Activated CD4-positive, alpha-beta T cell treated with anti-CD3 and anti-CD28 coated beads, Interleukin-2, amount 10 ng/mL, durations not matched to agents 24 days and 14 days (primary cell): ENCODE measurements around the gene ZNF17. TPM values are rescaled to one million over a fixed set of nuclear protein-coding genes. Genes with fewer than 3 reads are reported as not detected.
A peak's percentile ranks its signal among the peaks of the same experiment; 100 is the strongest.

Source experiments
- DNase-seq: peaks from one replicate; pipeline ENCODE4 v3.0.0; 2022
- H3K27ac Mint-ChIP-seq: one replicate; pipeline ENCODE4 v1.8.0; 2022; ENCODE audit warnings: mild to moderate bottlenecking, mixed read lengths
- H3K27me3 Mint-ChIP-seq: one replicate; pipeline ENCODE4 v1.8.0; 2022; ENCODE audit warnings: mixed read lengths
- H3K36me3 Mint-ChIP-seq: one replicate; pipeline ENCODE4 v1.8.0; 2022; ENCODE audit warnings: low read depth, mild to moderate bottlenecking, mixed read lengths
- H3K4me1 Mint-ChIP-seq: one replicate; pipeline ENCODE4 v1.8.0; 2021; ENCODE audit warnings: mixed read lengths
- H3K4me3 Mint-ChIP-seq: one replicate; pipeline ENCODE4 v1.8.0; 2022; ENCODE audit warnings: mild to moderate bottlenecking, moderate library complexity, mixed read lengths
- H3K9me3 Mint-ChIP-seq: one replicate; pipeline ENCODE4 v1.8.0; 2021; ENCODE audit warnings: mixed read lengths
- intact Hi-C: fragments of 100-400 bp; cut with micrococcal nuclease; formaldehyde crosslinking; loops from one replicate; pipeline ENCODE4 v1.15.1; 2023
- total RNA-seq: library from RNA; stranded (reverse); gene quantifications from 2 replicates; pipeline ENCODE4 v1.2.3, GENCODE V29; 2022

The ZNF17 gene
- total RNA-seq, 1 donor from 2014 or later = 7.4 TPM

DNA sequence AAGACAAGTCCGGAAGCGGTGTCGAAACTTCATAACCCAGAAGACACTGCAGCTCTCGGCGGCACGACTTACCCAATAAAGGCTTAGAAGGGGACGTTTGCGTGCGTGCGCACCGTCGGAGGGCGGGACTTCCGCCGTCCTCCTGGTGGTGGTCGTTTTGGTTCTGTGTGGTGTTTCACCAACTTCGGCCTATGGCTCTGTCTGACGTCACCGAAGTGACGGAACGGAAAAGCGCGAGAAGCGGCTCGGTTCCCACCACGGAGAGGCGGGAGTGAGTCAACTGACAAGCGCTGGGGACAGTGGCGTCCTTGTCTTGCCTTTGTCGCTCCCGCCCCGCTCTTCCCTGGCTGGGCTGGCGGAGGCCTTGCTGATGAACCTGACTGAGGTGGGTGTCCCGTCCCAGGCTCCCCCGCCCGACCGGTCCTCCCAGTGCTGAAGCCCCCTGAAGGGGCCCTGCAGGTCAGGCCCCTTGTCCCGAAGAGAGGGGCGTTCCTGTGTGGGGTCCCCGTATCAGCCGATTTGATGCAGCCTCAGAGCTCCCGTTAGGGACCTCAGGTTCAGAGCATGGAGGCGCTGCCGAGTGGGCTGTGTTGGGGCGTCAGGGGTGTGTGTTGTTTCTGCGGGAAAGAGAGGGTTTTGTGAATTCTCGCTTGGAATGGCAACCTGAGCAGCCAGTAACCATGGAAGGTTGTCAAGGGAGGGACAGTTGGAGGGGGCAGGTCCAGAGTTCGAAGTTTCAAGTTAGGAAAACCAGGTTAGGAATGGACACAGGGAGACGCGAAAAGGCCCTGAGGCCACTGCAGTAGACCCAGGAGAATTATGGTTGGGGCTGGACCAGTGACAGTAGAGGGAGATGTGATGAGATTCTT, 21.0 kb upstream of the ZNF17 start, which contains the start of gene ZNF548:
Gene ZNF548, plus strand, starts transcription at position 125 of the 869 bp plus-strand sequence. Its CDS starts 246 bp downstream, at position 371.
- Mint-ChIP-seq H3K4me3 (peak within 1 kb of the TSS; percentile 87), H3K4me1 (peaks cover 23% of the 10 kb centered on the region), H3K9me3 (peaks cover 40% of the 10 kb centered on the region), H3K36me3 (peaks cover 45% of the 10 kb centered on the region), H3K27me3 (no peaks in the 10 kb centered on the region), H3K27ac (peak within 1 kb of the TSS; percentile 96)
- peak; percentile 98 for DNase-seq
- intact Hi-C loops = loop anchor here (1.0 to 5.0 kb wide), 11 partner anchors 21 to 243 kb away; partner anchors contain the start of genes TRAPPC2B, ZNF17, ZNF211 and ZNF304

DNA sequence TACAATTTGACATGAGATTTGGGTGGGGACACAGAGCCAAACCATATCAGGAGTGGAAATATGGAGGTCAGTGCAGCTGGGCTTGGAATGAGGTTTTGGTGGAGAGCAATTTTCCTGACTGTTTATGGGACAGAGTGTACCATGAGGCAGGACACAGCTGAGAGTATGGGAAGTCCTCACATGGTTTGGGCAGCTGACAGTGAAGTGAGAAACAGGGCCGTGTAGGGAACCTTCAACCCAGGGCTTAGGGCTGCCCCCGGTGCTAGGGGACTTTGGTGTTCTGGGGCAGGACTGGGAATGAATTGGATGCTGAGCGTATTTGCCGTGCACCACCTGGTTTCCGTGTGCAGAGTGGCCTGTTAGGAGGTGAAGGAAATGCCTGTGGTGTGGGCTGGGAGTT, 15.3 kb upstream of the ZNF17 start:
- intact Hi-C loops = no loop called here
- Mint-ChIP-seq H3K4me3 (no peak overlapping the region), H3K27me3 (no peaks in the 10 kb centered on the region), H3K9me3 (peaks cover 62% of the 10 kb centered on the region), H3K36me3 (peaks cover 89% of the 10 kb centered on the region), H3K27ac (no peak overlapping the region), H3K4me1 (peaks cover 9% of the 10 kb centered on the region)
- no peak for DNase-seq

DNA sequence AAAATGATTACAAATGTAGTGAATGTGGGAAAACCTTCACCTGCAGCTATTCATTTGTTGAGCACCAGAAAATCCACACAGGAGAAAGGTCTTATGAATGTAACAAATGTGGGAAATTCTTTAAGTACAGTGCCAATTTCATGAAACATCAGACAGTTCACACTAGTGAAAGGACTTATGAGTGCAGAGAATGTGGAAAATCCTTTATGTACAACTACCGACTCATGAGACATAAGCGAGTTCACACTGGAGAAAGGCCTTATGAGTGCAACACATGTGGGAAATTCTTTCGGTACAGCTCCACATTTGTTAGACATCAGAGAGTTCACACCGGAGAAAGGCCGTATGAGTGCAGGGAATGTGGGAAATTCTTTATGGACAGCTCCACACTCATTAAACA, 12.1 kb upstream of the ZNF17 start:
- Mint-ChIP-seq H3K4me3 (no peak overlapping the region), H3K9me3 (peaks cover 68% of the 10 kb centered on the region), H3K36me3 (peaks cover 74% of the 10 kb centered on the region), H3K4me1 (peaks cover 2% of the 10 kb centered on the region), H3K27ac (no peak overlapping the region), H3K27me3 (no peaks in the 10 kb centered on the region)
- no peak for DNase-seq
- intact Hi-C loops = no loop called here

DNA sequence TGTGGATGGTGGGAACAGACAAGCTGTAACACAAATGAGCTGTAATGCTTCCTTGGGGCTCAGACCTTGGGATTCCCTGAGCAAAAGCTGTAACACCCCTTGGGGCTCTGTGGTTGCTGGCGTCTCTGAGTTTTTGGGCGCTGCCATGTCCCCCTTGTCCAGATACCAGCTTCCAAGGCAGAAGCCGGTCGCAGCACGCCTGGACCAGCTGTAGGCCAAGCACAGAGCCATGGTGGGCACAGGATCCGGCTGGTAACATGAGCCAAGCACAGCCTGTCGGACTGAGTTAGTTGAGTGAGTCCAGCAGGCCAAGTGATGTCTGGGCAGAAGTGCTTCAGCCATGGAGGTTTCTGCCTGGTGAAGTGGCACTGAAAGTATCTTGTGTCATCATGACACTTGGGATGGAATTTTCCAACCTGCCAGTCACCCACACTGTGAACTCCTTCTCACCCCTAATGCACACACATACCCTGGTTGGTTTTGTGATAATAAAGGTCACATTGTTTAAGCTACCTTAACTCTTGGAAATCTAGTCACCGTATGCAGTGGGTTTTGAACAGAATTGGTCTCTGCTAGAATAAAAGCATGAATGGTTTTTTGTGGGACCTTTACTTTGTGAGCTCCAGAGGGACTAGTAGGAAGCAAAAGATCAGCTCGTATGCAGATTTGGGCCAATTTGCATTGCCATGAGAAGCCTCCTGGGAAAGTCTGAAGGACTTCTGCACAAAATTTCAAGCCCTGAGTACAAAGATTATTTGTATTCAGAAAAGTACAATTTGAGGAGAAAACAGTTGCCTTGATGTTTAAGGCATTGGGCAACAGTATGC, 7.0 kb upstream of the ZNF17 start:
- H3K36me3 Mint-ChIP-seq = peaks cover 23% of the 10 kb centered on the region
- H3K27ac Mint-ChIP-seq = no peak overlapping the region
- DNase-seq = no peak
- no peak overlapping the region for H3K4me3 Mint-ChIP-seq
- peaks cover 22% of the 10 kb centered on the region for H3K9me3 Mint-ChIP-seq
- no peaks in the 10 kb centered on the region for H3K27me3 Mint-ChIP-seq
- intact Hi-C loops = no loop called here
- H3K4me1 Mint-ChIP-seq = no peaks in the 10 kb centered on the region

DNA sequence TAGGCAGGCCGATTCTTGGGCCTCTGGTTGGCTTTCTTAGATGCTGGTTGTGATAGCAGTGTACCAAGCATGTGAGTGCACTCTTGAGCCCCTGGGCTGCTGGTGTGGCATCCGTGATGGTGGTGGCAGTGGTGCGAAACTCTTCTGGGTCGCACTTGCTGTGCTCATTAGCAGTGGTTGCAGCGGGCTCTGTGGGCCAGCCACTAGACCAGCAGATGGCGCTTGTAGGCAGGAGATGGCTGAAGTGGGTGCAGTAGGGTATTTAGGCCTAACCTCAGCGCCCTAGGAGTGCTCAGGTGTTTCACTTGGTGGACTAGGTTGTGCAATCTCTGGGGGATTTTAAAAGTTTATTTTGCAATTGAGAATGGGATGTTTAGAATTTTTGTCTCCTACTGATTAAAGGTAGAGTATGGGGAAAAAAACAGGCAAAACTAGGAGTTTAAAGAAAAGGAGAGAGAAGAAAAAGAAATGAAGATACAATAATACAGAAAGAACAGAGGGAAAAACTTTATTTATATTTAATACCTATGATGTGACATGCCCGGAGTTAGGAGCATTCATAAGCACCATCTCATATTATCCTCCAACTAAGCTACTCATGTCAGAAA, 4.3 kb upstream of the ZNF17 start:
- peaks cover 11% of the 10 kb centered on the region for H3K9me3 Mint-ChIP-seq

DNA sequence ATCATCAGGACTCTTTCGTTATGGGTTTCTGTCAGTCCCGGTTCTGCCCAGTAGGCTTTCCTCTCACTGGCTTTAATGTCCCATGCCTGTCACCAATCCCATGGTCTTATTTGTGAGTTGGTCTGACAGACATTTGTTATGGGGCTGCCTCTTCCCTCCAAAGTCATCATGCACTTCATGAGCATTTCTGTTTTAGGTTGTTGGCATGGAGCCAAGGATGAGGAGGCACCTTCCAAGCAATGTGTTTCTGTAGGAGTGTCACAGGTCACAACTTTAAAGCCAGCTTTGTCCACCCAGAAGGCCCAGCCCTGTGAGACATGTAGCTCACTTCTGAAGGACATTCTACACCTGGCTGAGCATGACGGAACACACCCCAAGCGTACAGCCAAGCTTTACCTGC, 8.5 kb downstream of the ZNF17 start:
- intact Hi-C loops = loop anchor here (10.0 kb wide), 1 partner anchor 135 kb away; the partner anchor contains the start of gene ZNF460
- Mint-ChIP-seq H3K27ac (no peak overlapping the region), H3K27me3 (no peaks in the 10 kb centered on the region), H3K4me3 (no peak overlapping the region), H3K9me3 (peaks cover 30% of the 10 kb centered on the region), H3K36me3 (peaks cover 72% of the 10 kb centered on the region), H3K4me1 (no peaks in the 10 kb centered on the region)
- DNase-seq = no peak

More for the DNA sequence above, 4.3 kb upstream of the ZNF17 start:
- H3K36me3 Mint-ChIP-seq = peaks cover 7% of the 10 kb centered on the region
- DNase-seq = peak; percentile 88
- no peak overlapping the region for H3K4me3 Mint-ChIP-seq
- H3K27me3 Mint-ChIP-seq = no peaks in the 10 kb centered on the region
- H3K4me1 Mint-ChIP-seq = peaks cover 7% of the 10 kb centered on the region
- H3K27ac Mint-ChIP-seq = no peak overlapping the region
- intact Hi-C loops = loop anchor here (1.0 kb wide), 2 partner anchors 29 to 749 kb away; partner anchors contain the start of gene ZNF749

DNA sequence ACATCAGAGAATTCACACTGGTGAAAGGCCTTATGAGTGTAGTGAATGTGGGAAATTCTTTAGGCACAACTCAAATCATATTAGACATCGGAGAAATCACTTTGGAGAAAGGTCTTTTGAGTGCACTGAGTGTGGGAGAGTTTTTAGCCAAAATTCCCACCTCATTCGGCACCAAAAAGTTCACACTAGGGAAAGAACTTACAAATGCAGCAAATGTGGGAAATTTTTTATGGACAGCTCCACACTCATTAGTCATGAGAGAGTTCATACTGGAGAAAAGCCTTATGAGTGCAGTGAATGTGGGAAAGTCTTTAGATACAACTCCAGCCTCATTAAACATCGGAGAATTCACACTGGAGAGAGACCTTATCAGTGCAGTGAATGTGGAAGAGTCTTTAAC, 10.1 kb downstream of the ZNF17 start:
- DNase-seq = no peak
- no peaks in the 10 kb centered on the region for H3K27me3 Mint-ChIP-seq
- no peaks in the 10 kb centered on the region for H3K4me1 Mint-ChIP-seq
- peaks cover 59% of the 10 kb centered on the region for H3K36me3 Mint-ChIP-seq
- H3K27ac Mint-ChIP-seq = no peak overlapping the region
- H3K4me3 Mint-ChIP-seq = no peak overlapping the region
- intact Hi-C loops = no loop called here
- H3K9me3 Mint-ChIP-seq = peaks cover 19% of the 10 kb centered on the region

DNA sequence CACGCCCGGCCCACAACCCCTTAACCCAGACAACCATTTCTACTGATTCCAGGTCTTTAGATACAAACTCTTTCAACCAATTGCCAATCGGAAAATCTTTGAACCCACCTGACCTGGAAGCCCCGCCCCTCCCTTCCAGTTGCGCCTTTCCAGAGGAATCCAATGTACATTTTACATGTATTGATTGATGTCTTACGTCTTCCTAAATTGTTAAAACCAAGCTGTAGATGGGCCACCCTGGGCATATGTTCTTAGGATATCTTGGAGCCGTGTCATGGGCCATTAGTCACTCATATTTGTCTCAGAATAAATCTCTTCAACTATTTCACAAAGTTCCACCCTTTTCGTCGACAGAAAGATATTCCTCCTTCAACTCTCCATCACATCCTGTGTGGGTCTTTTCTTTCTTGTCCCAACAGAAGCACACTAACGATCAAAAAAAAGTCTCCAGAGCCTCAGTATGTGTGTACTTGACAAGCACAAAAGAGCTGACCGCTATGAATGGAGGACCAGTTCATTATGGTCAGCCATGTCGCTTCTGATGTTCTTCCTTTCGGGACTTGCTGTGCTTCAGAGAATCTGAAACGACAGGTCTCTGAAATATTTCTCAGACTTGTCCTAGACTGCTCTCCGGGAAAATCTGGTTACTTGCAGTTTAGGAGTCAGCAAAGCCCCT, 23.6 kb downstream of the ZNF17 start:
- Mint-ChIP-seq H3K27me3 (peaks cover 2% of the 10 kb centered on the region), H3K4me3 (peak overlapping the region; percentile 95), H3K9me3 (peaks cover 29% of the 10 kb centered on the region), H3K27ac (peak overlapping the region; percentile 95), H3K36me3 (peaks cover 40% of the 10 kb centered on the region), H3K4me1 (peaks cover 19% of the 10 kb centered on the region)
- intact Hi-C loops = loop anchor here (1.0 to 2.0 kb wide), 10 partner anchors 23 to 568 kb away; partner anchors contain the start of genes TRAPPC2B, ZNF134, ZNF17 and ZNF264
- peak; percentile 58 for DNase-seq

DNA sequence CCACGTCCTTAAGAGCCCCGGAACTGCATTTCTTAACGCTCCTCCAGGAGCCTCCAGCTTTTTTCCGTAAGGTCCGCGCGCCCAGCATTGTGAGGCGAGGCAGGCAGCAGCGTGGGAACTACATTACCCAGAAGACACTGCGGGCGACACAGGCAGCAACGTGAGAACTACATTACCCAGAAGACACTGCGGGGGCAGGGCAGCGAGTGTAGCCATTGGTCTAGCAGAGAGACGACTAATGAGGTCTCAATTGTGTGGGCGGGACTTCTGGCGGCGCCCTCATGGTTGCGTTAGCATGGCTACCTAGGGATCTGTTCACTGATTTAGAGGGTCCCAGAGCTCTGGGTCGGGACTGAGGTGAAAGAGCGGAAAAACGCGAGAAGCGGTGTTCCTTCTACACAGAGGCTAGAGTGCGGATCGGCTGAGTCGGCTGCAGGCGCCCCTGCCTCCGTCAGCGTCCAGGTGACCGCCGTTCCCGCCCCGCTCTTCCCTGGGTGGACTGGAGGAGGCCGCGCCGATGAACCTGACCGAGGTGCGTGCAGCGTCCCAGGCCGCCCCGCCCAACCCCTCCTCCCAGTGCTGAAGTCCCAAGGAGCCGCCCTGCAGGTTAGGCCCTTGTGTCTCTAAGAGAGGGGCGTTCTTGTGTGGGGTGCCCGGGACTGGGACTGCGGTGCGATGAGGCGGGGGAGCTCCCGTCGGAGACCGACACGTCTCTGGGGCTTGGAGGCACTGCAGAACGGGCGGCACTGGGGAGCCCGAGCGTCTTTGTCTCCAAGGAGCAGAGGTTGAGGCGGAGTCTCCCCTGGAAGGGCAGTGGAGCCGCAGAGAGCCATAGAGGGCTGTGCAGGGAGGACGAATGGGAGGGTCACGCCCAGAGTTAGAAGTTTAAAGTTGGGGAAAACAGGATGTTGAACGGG, 24.4 kb downstream of the ZNF17 start, which contains the start of gene ZNF749:
Gene ZNF749, plus strand, starts transcription at position 264 of the 917 bp plus-strand sequence. Its CDS starts 254 bp downstream, at position 518.
- intact Hi-C loops = loop anchor here (1.0 to 2.0 kb wide), 10 partner anchors 24 to 567 kb away; partner anchors contain the start of genes TRAPPC2B, ZNF134, ZNF17 and ZNF264
- Mint-ChIP-seq H3K4me3 (peak within 1 kb of the TSS; percentile 95), H3K9me3 (peaks cover 37% of the 10 kb centered on the region), H3K36me3 (peaks cover 48% of the 10 kb centered on the region), H3K4me1 (peaks cover 19% of the 10 kb centered on the region), H3K27me3 (peaks cover 2% of the 10 kb centered on the region), H3K27ac (peak within 1 kb of the TSS; percentile 95)
- DNase-seq = peak; percentile 99

DNA sequence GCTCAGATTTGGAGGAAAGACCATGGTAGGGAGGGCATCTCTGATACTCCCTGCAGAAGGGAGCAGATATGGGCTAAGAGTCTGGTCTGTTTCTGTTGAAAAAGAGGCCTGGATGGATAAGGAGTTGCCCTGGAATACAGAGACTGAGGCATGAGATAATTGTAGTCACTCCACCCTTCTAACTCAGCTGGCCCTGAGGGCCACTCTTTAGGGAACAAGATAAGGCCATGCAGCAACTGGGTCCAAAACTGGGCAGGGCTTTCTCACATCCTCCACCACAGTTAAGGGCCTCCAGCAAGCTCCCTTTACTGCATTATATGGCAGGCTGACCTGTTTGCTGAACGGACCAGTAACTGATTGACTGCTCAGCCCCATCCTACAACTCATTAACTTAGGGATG, 25.5 kb downstream of the ZNF17 start:
- Mint-ChIP-seq H3K9me3 (peaks cover 39% of the 10 kb centered on the region), H3K27me3 (peaks cover 2% of the 10 kb centered on the region), H3K4me1 (peaks cover 19% of the 10 kb centered on the region), H3K27ac (peak overlapping the region; percentile 95), H3K36me3 (peaks cover 55% of the 10 kb centered on the region), H3K4me3 (peak overlapping the region; percentile 95)
- intact Hi-C loops = no loop called here
- DNase-seq = no peak

DNA sequence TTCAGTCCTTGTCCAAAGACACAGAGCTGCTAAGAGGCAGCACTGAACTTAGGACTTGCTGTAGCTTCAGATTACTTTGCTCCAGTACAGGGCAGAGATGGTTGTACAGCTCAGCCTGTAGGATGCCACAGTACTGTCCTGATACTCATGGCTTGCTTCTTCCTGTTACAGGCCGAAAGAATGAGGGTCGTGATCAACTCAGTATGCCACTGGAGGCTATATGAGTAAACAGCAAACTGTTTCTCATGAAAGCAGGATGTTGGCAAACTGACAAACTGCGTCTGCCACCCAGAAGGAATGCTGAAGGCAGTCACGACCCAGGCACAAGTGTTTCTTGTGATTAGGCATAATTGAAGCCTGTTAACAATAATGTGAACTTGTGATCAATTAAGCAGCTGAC, 27.0 kb downstream of the ZNF17 start:
- intact Hi-C loops = no loop called here
- Mint-ChIP-seq H3K9me3 (peaks cover 52% of the 10 kb centered on the region), H3K4me1 (peaks cover 19% of the 10 kb centered on the region), H3K27me3 (peaks cover 2% of the 10 kb centered on the region), H3K4me3 (no peak overlapping the region), H3K27ac (no peak overlapping the region), H3K36me3 (peaks cover 70% of the 10 kb centered on the region)
- no peak for DNase-seq

DNA sequence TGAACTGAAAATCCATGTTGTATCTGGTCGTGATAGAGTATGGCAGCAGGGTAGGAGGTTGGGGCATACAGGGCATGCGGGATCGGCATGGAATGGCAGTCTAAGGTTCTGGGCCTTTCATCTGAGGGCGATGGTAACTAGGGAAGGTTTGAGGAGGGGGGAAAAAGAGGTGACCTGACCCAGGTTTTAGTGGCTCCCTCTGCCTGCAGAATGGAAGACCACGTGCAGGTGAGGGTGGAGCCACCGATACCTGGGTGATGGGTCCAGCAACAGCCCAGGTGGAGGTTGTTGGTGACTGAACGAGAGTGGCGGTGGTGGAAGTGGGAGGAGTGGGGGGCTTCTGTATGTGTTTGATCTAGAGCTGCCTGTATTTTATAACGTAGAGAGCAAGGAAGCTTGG, 28.0 kb downstream of the ZNF17 start:
- intact Hi-C loops = no loop called here

More for the DNA sequence above, 28.0 kb downstream of the ZNF17 start:
- peaks cover 50% of the 10 kb centered on the region for H3K9me3 Mint-ChIP-seq
- H3K36me3 Mint-ChIP-seq = peaks cover 78% of the 10 kb centered on the region
- no peak overlapping the region for H3K27ac Mint-ChIP-seq
- peaks cover 2% of the 10 kb centered on the region for H3K27me3 Mint-ChIP-seq
- H3K4me1 Mint-ChIP-seq = peaks cover 19% of the 10 kb centered on the region
- no peak for DNase-seq
- no peak overlapping the region for H3K4me3 Mint-ChIP-seq
